H1 (cell line): ENCODE results near the gene SFMBT2. TPM values are rescaled to one million over a fixed set of nuclear protein-coding genes. Genes with fewer than 3 reads are reported as not detected.

ENCODE experiments used
- CTBP2 ChIP-seq: IDR thresholded peaks from 2 replicates; pipeline ENCODE4 v1.7.0; 2011; ENCODE audit warnings: borderline replicate concordance, mild to moderate bottlenecking, moderate library complexity, mixed read lengths, low read length; ENCODE audit not compliant: insufficient read depth, insufficient read length
- JUND ChIP-seq: IDR thresholded peaks from 2 replicates; pipeline ENCODE4 v1.6.1; 2011; ENCODE audit warnings: mild to moderate bottlenecking, improper control_type of control experiment, low read length
- KDM1A ChIP-seq: fragments of 200-600, 300-600 bp; sonication (generic); IDR thresholded peaks from 2 replicates; pipeline ENCODE4 v1.7.1; 2016; ENCODE audit warnings: mild to moderate bottlenecking, low read length, borderline replicate concordance
- RFX5 ChIP-seq: IDR thresholded peaks from 2 replicates; pipeline ENCODE4 v1.6.1; 2011; ENCODE audit warnings: low read depth, low read length, improper control_type of control experiment, borderline replicate concordance
- SRF ChIP-seq: IDR thresholded peaks from 2 replicates; pipeline ENCODE4 v1.6.1; 2011; ENCODE audit warnings: mild to moderate bottlenecking, low read depth, low read length, moderate library complexity
- TCF12 ChIP-seq: IDR thresholded peaks from 2 replicates; pipeline ENCODE4 v1.6.1; 2011; ENCODE audit warnings: low read depth, mild to moderate bottlenecking, low read length
- USF2 ChIP-seq: IDR thresholded peaks from 2 replicates; pipeline ENCODE4 v1.6.1; 2011; ENCODE audit warnings: low read length, improper control_type of control experiment
- polyA plus RNA-seq, 7 experiments: library from polyadenylated mRNA; depleted of rRNA in 3 of 7; stranded (reverse) in 5 of 7; unstranded in 2 of 7; fragments of >200 nt in 5 of 7; fragments of 200-250 nt in 2 of 7; gene quantifications; 1 replicate in 5 of 7; 2 replicates in 1 of 7; 4 replicates in 1 of 7; pipeline versions ENCODE4 v1.2.1 to v1.2.3, GENCODE V29; 2011 to 2013; ENCODE audit warnings: missing spikeins in 2 of 7, mixed read lengths in 2 of 7
- total RNA-seq: library from RNA; stranded (reverse); fragmentation: NEBNext Ultra II Directional; extraction: Animal tissue kit (Norgen Biotek cat#: 25700); gene quantifications from 2 replicates; pipeline ENCODE4 v1.2.1, GENCODE V29; 2021
- TF ChIP-seq, protein P1 (sequence below): fragments of 300-600 bp; sonication (generic); IDR thresholded peaks from 2 replicates; pipeline ENCODE4 v1.7.1; 2012; ENCODE audit warnings: low read length, moderate library complexity, mild to moderate bottlenecking, inconsistent platforms; ENCODE audit not compliant: insufficient replicate concordance
- TF ChIP-seq, protein P2 (sequence below): IDR thresholded peaks from 2 replicates; pipeline ENCODE4 v1.6.1; 2012; ENCODE audit warnings: inconsistent platforms

SFMBT2 gene
- total and polyA plus RNA-seq, 2 of the 8 experiments (the other 6 are each of a cell fraction or from before 2014, with no cell fraction given): 2.9 to 11.0 TPM

- TF ChIP-seq, protein P1, sequence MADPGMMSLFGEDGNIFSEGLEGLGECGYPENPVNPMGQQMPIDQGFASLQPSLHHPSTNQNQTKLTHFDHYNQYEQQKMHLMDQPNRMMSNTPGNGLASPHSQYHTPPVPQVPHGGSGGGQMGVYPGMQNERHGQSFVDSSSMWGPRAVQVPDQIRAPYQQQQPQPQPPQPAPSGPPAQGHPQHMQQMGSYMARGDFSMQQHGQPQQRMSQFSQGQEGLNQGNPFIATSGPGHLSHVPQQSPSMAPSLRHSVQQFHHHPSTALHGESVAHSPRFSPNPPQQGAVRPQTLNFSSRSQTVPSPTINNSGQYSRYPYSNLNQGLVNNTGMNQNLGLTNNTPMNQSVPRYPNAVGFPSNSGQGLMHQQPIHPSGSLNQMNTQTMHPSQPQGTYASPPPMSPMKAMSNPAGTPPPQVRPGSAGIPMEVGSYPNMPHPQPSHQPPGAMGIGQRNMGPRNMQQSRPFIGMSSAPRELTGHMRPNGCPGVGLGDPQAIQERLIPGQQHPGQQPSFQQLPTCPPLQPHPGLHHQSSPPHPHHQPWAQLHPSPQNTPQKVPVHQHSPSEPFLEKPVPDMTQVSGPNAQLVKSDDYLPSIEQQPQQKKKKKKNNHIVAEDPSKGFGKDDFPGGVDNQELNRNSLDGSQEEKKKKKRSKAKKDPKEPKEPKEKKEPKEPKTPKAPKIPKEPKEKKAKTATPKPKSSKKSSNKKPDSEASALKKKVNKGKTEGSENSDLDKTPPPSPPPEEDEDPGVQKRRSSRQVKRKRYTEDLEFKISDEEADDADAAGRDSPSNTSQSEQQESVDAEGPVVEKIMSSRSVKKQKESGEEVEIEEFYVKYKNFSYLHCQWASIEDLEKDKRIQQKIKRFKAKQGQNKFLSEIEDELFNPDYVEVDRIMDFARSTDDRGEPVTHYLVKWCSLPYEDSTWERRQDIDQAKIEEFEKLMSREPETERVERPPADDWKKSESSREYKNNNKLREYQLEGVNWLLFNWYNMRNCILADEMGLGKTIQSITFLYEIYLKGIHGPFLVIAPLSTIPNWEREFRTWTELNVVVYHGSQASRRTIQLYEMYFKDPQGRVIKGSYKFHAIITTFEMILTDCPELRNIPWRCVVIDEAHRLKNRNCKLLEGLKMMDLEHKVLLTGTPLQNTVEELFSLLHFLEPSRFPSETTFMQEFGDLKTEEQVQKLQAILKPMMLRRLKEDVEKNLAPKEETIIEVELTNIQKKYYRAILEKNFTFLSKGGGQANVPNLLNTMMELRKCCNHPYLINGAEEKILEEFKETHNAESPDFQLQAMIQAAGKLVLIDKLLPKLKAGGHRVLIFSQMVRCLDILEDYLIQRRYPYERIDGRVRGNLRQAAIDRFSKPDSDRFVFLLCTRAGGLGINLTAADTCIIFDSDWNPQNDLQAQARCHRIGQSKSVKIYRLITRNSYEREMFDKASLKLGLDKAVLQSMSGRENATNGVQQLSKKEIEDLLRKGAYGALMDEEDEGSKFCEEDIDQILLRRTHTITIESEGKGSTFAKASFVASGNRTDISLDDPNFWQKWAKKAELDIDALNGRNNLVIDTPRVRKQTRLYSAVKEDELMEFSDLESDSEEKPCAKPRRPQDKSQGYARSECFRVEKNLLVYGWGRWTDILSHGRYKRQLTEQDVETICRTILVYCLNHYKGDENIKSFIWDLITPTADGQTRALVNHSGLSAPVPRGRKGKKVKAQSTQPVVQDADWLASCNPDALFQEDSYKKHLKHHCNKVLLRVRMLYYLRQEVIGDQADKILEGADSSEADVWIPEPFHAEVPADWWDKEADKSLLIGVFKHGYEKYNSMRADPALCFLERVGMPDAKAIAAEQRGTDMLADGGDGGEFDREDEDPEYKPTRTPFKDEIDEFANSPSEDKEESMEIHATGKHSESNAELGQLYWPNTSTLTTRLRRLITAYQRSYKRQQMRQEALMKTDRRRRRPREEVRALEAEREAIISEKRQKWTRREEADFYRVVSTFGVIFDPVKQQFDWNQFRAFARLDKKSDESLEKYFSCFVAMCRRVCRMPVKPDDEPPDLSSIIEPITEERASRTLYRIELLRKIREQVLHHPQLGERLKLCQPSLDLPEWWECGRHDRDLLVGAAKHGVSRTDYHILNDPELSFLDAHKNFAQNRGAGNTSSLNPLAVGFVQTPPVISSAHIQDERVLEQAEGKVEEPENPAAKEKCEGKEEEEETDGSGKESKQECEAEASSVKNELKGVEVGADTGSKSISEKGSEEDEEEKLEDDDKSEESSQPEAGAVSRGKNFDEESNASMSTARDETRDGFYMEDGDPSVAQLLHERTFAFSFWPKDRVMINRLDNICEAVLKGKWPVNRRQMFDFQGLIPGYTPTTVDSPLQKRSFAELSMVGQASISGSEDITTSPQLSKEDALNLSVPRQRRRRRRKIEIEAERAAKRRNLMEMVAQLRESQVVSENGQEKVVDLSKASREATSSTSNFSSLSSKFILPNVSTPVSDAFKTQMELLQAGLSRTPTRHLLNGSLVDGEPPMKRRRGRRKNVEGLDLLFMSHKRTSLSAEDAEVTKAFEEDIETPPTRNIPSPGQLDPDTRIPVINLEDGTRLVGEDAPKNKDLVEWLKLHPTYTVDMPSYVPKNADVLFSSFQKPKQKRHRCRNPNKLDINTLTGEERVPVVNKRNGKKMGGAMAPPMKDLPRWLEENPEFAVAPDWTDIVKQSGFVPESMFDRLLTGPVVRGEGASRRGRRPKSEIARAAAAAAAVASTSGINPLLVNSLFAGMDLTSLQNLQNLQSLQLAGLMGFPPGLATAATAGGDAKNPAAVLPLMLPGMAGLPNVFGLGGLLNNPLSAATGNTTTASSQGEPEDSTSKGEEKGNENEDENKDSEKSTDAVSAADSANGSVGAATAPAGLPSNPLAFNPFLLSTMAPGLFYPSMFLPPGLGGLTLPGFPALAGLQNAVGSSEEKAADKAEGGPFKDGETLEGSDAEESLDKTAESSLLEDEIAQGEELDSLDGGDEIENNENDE: no peak
- TF ChIP-seq SRF: no peak
- no peak for TF ChIP-seq KDM1A
- TF ChIP-seq USF2: no peak
- no peak for TF ChIP-seq CTBP2
- no peak for TF ChIP-seq JUND
- TF ChIP-seq RFX5: no peak
- no peak for TF ChIP-seq TCF12
- TF ChIP-seq, protein P2, sequence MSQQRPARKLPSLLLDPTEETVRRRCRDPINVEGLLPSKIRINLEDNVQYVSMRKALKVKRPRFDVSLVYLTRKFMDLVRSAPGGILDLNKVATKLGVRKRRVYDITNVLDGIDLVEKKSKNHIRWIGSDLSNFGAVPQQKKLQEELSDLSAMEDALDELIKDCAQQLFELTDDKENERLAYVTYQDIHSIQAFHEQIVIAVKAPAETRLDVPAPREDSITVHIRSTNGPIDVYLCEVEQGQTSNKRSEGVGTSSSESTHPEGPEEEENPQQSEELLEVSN: no peak
Measured at GRCh38 chr10:7269988-7270387, 140.8 kb downstream of the SFMBT2 start (continued).
